NCI-H510A (cell line): ENCODE measurements around the gene LAPTM5.

Experiments
- DNase-seq: peaks from one replicate; lab custom pipeline; 2025; lab: John Stamatoyannopoulos, UW

LAPTM5 gene

GRCh38 chr1:30755746-30756145, 1.8 kb downstream of the LAPTM5 start:
- no peak for DNase-seq

GRCh38 chr1:30755334-30755733, 2.2 kb downstream of the LAPTM5 start:
- DNase-seq, result no peak

- DNase-seq, result no peak
Measured at GRCh38 chr1:30754684-30755171, 2.8 kb downstream of the LAPTM5 start.

GRCh38 chr1:30753660-30754123, 3.9 kb downstream of the LAPTM5 start:
- DNase-seq, result no peak

- DNase-seq, result no peak
Measured at GRCh38 chr1:30753118-30753517, 4.5 kb downstream of the LAPTM5 start.

GRCh38 chr1:30752651-30752908, 5.0 kb downstream of the LAPTM5 start:
- no peak for DNase-seq

GRCh38 chr1:30751830-30752650, 5.5 kb downstream of the LAPTM5 start:
- DNase-seq, result no peak

- DNase-seq, result no peak
Measured at GRCh38 chr1:30750731-30751291, 6.8 kb downstream of the LAPTM5 start.

- DNase-seq, result no peak
Measured at GRCh38 chr1:30749691-30750583, 7.6 kb downstream of the LAPTM5 start.

- DNase-seq, result no peak
Measured at GRCh38 chr1:30748699-30749401, 8.7 kb downstream of the LAPTM5 start.

- DNase-seq, result peak; percentile 74
Measured at GRCh38 chr1:30748098-30748698, 9.4 kb downstream of the LAPTM5 start.

- no peak for DNase-seq
Measured at GRCh38 chr1:30747033-30748008, 10.3 kb downstream of the LAPTM5 start.

GRCh38 chr1:30746212-30747032, 11.2 kb downstream of the LAPTM5 start:
- no peak for DNase-seq

- no peak for DNase-seq
Measured at GRCh38 chr1:30745834-30746208, 11.8 kb downstream of the LAPTM5 start.

- DNase-seq, result no peak
Measured at GRCh38 chr1:30745156-30745833, 12.3 kb downstream of the LAPTM5 start.

- DNase-seq, result no peak
Measured at GRCh38 chr1:30744060-30744756, 13.4 kb downstream of the LAPTM5 start.

GRCh38 chr1:30743584-30744059, 14.0 kb downstream of the LAPTM5 start:
- no peak for DNase-seq

- no peak for DNase-seq
Measured at GRCh38 chr1:30742963-30743559, 14.5 kb downstream of the LAPTM5 start.
